Panc1 (cell line): ENCODE measurements around the gene SGIP1. TPM values are rescaled to one million over a fixed set of nuclear protein-coding genes. Genes with fewer than 3 reads are reported as not detected.

Source experiments
- ATAC-seq: fragments of 200-7000 bp; cut with Tn5 transposase; 2 replicates; pipeline ENCODE4 v1.9.1; 2020; ENCODE audit warnings: mild to moderate bottlenecking, moderate library complexity
- BruUV-seq: library from RNA; stranded (reverse); fragments of 400-500 nt; replicated peaks from 2 replicates; lab custom pipeline; 2021; lab: Mats Ljungman, UMichigan
- CTCF ChIA-PET: fragments of 300-600 bp; sonication (Branson Sonifier 250); formaldehyde crosslinking; loops from one replicate; lab custom pipeline; 2022; ENCODE audit warnings: antibody characterized with exemption; lab: Charles Lee
- POLR2A ChIA-PET: fragments of 300-600 bp; sonication (Branson Sonifier 250); formaldehyde crosslinking; loops from one replicate; lab custom pipeline; 2022; ENCODE audit warnings: antibody characterized with exemption; lab: Charles Lee
- DNase-seq: peaks from one replicate; pipeline ENCODE4 v3.0.0-alpha.2; 2010; ENCODE audit warnings: low read depth, low spot score
- H3K27ac ChIP-seq: 2 replicates; pipeline ENCODE4 v1.5.1; 2011; ENCODE audit warnings: mild to moderate bottlenecking, low read length, inconsistent platforms
- H3K27me3 ChIP-seq: fragments of 200-500 bp; sonication (Bioruptor generic); 2 replicates; pipeline ENCODE4 v1.6.0; 2014; ENCODE audit warnings: low read length, inconsistent platforms; ENCODE audit not compliant: control insufficient read depth, insufficient read depth
- H3K36me3 ChIP-seq: fragments of 200-500 bp; sonication (Bioruptor generic); 2 replicates; pipeline ENCODE4 v1.5.1; 2014; ENCODE audit warnings: inconsistent platforms, mild to moderate bottlenecking, low read length, moderate library complexity; ENCODE audit not compliant: control insufficient read depth, insufficient read depth
- H3K4me1 ChIP-seq: 2 replicates; pipeline ENCODE4 v1.5.1; 2011; ENCODE audit warnings: inconsistent platforms, mild to moderate bottlenecking, low read length, moderate library complexity; ENCODE audit not compliant: control insufficient read depth, insufficient read depth
- H3K4me3 ChIP-seq, 2 experiments: 2 replicates each; pipeline ENCODE4 v1.5.1; 2011 to 2012; ENCODE audit warnings: low read depth in 2 of 2, low read length in 2 of 2, mild to moderate bottlenecking in 2 of 2, inconsistent platforms in 1 of 2, moderate library complexity in 1 of 2
- H3K9me3 ChIP-seq: fragments of 200-500 bp; sonication (Bioruptor generic); 2 replicates; pipeline ENCODE4 v1.5.1; 2014; ENCODE audit warnings: low read depth, mild to moderate bottlenecking, inconsistent platforms, low read length, moderate library complexity; ENCODE audit not compliant: control insufficient read depth, insufficient read depth
- CTCF ChIP-seq: fragments of 450-650 bp; IDR thresholded peaks from 2 replicates; pipeline ENCODE4 v1.5.1; 2017; ENCODE audit warnings: mild to moderate bottlenecking
- POLR2AphosphoS5 ChIP-seq: IDR thresholded peaks from 2 replicates; pipeline ENCODE4 v1.6.1; 2012; ENCODE audit warnings: mild to moderate bottlenecking, low read depth, low read length, moderate library complexity
- REST ChIP-seq, 2 experiments: IDR thresholded peaks; 2 replicates each; pipeline ENCODE4 v1.6.1; 2011 to 2012; ENCODE audit warnings: low read depth in 2 of 2, control low read depth in 1 of 2, low read length in 1 of 2, mild to moderate bottlenecking in 1 of 2, moderate library complexity in 1 of 2; ENCODE audit not compliant: insufficient read depth in 1 of 2
- SIN3A ChIP-seq: IDR thresholded peaks from 2 replicates; pipeline ENCODE4 v1.6.1; 2012; ENCODE audit warnings: low read depth, mild to moderate bottlenecking, low read length, moderate library complexity, borderline replicate concordance; ENCODE audit not compliant: insufficient read depth
- TCF7L2 ChIP-seq: IDR thresholded peaks from 2 replicates; pipeline ENCODE4 v1.6.1; 2011; ENCODE audit warnings: mild to moderate bottlenecking, low read depth, low read length, inconsistent platforms
- in situ Hi-C: cut with HindIII; loops from 2 replicates; pipeline ENCODE4 v1.10.0; 2016; ENCODE audit warnings: low sequenced_read_pairs, low pct_unique_long_range_greater_than_20kb
- intact Hi-C: fragments of 100-400 bp; cut with micrococcal nuclease; formaldehyde crosslinking; loops from one replicate; pipeline ENCODE4 v1.10.0; 2022; ENCODE audit not compliant: unreplicated experiment
- total RNA-seq: library from RNA; stranded (reverse); gene quantifications from one replicate; pipeline ENCODE4 v1.2.1, GENCODE V29; 2021; ENCODE audit not compliant: unreplicated experiment

The SGIP1 gene
- total RNA-seq, 1 experiment from 2014 or later = 1.6 TPM

- in situ Hi-C loops = no loop called here
- no peak overlapping the region for H3K4me3 ChIP-seq
- no TSS peak for BruUV-seq
- ChIA-PET POLR2A (no interaction called here), CTCF (no interaction called here)
- no peaks in the 10 kb centered on the region for H3K36me3 ChIP-seq
- H3K27me3 ChIP-seq = no peaks in the 10 kb centered on the region
- no peak overlapping the region for H3K27ac ChIP-seq
- intact Hi-C loops = loop anchor here (5.0 to 10.0 kb wide), 2 partner anchors 274 to 477 kb away; no protein-coding TSS in a partner anchor
- H3K4me1 ChIP-seq = no peaks in the 10 kb centered on the region; the same call in 1 of the 2 replicates
- TF ChIP-seq TCF7L2 (no peak), REST (IDR thresholded peaks at IDR 0.05; ENCODE audit: insufficient read depth in 1 of 2, low read depth in 2 of 2, low read length in 1 of 2) (no peak), POLR2AphosphoS5 (no peak), CTCF (no peak), SIN3A (no peak)
- ATAC-seq (no peak), DNase-seq (no peak)
- H3K9me3 ChIP-seq = no peaks in the 10 kb centered on the region
Measured at GRCh38 chr1:66729119-66729518, 195.2 kb downstream of the SGIP1 start.

GRCh38 chr1:66729523-66729922 lies 195.6 kb downstream of the SGIP1 start:
- ChIA-PET POLR2A (no interaction called here), CTCF (no interaction called here)
- Histone ChIP-seq H3K4me1 (no peaks in the 10 kb centered on the region; the same call in 1 of the 2 replicates), H3K27me3 (no peaks in the 10 kb centered on the region), H3K27ac (no peak overlapping the region), H3K36me3 (no peaks in the 10 kb centered on the region), H3K9me3 (no peaks in the 10 kb centered on the region), H3K4me3 (no peak overlapping the region)
- ATAC-seq = no peak
- no peak for DNase-seq
- in situ Hi-C loops (no loop called here), intact Hi-C loops (loop anchor here (5.0 to 10.0 kb wide), 2 partner anchors 275 to 477 kb away; no protein-coding TSS in a partner anchor)
- TF ChIP-seq SIN3A (no peak), TCF7L2 (no peak), REST (IDR thresholded peaks at IDR 0.05; ENCODE audit: insufficient read depth in 1 of 2, low read depth in 2 of 2, low read length in 1 of 2) (no peak), CTCF (no peak), POLR2AphosphoS5 (no peak)
- BruUV-seq = no TSS peak
